Subcutaneous adipose tissue (tissue), 4 donors: ENCODE measurements around the gene CCDC170. TPM values are rescaled to one million over a fixed set of nuclear protein-coding genes. Genes with fewer than 3 reads are reported as not detected.

Experiments
- CTCF ChIP-seq: fragments of 450-650 bp; IDR thresholded peaks from one replicate; pipeline ENCODE4 v1.5.1; 2016; ENCODE audit warnings: low read depth, mild to moderate bottlenecking, control low read depth, antibody characterized with exemption, moderate library complexity
- small RNA-seq: library from RNA; depleted of rRNA; stranded (forward); fragments of <200 nt; gene quantifications from one replicate; pipeline ENCODE3, GENCODE V24; 2016
- total RNA-seq, 4 donors: library from RNA; depleted of rRNA; stranded (reverse); fragments of >200 nt; gene quantifications; one replicate each; pipeline ENCODE4 v1.1.0, GENCODE V29; 2016

CCDC170 gene
- total RNA-seq, 4 donors from 2014 or later = 7.0 to 16.6 (median 9.6) TPM

- TF ChIP-seq CTCF = no peak
Observed at GRCh38 chr6:151661928-151662327, 168.1 kb downstream of the CCDC170 start.

- no peak for TF ChIP-seq CTCF
Observed at GRCh38 chr6:151663559-151663958, 169.7 kb downstream of the CCDC170 start.

- TF ChIP-seq CTCF = no peak
Observed at GRCh38 chr6:151664390-151664789, 170.6 kb downstream of the CCDC170 start.

GRCh38 chr6:151665329-151665728 is 171.5 kb downstream of the CCDC170 start:
- no peak for TF ChIP-seq CTCF

- no peak for TF ChIP-seq CTCF
Observed at GRCh38 chr6:151666526-151666925, 172.7 kb downstream of the CCDC170 start.

GRCh38 chr6:151669208-151669560 is 175.4 kb downstream of the CCDC170 start:
- no peak for TF ChIP-seq CTCF

- TF ChIP-seq CTCF = no peak
Observed at GRCh38 chr6:151670116-151670515, 176.3 kb downstream of the CCDC170 start.

Small RNA genes within 50 kb of the gene (small RNA-seq; reads per million reads assigned to genes)
- not detected for gene RNU6-813P

Other genes starting within 250 kb of the CCDC170 start
- gene ZBTB2, start 102.5 kb upstream of the CCDC170 start, total RNA-seq = 10 to 100 TPM in 3 of 4 donors, 1 to 10 TPM in 1; 7.3 to 17.3 (median 11.0) TPM
- 10 to 100 TPM; 25.8 to 32.6 (median 28.8) TPM for gene RMND1, start 41.9 kb upstream of the CCDC170 start, total RNA-seq